GM12875 (cell line): ENCODE measurements around the gene CCDC178.
"Not testable (repeated sequence)": the region's sequence is repeated elsewhere in the genome, so short reads cannot be mapped to it uniquely, and the experiment has no call there.

ENCODE experiments used
- H3K4me3 ChIP-seq: one replicate; pipeline ENCODE4 v1.5.1; 2011; ENCODE audit warnings: low read depth, low read length, control low read depth
- TF ChIP-seq, protein P1 (sequence below): IDR thresholded peaks from 2 replicates; pipeline ENCODE4 v1.5.1; 2011; ENCODE audit warnings: low read depth, mild to moderate bottlenecking, control low read depth, inconsistent platforms, low read length, moderate library complexity, borderline replicate concordance; ENCODE audit not compliant: insufficient read depth

CCDC178 gene

DNA sequence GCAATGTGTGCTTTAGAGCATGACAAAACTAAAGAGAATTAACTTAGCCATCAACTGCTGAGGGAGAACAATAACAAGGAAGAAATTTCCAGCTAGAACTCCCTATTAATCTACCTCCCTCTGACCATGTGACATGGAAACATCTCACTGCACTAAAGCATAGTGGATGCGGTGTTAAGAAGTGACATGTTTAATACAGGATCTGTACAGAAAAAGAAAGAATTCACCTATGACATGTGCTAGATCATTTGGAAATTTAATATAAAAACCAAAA is 465.4 kb downstream of the CCDC178 start:
- TF ChIP-seq, protein P1, sequence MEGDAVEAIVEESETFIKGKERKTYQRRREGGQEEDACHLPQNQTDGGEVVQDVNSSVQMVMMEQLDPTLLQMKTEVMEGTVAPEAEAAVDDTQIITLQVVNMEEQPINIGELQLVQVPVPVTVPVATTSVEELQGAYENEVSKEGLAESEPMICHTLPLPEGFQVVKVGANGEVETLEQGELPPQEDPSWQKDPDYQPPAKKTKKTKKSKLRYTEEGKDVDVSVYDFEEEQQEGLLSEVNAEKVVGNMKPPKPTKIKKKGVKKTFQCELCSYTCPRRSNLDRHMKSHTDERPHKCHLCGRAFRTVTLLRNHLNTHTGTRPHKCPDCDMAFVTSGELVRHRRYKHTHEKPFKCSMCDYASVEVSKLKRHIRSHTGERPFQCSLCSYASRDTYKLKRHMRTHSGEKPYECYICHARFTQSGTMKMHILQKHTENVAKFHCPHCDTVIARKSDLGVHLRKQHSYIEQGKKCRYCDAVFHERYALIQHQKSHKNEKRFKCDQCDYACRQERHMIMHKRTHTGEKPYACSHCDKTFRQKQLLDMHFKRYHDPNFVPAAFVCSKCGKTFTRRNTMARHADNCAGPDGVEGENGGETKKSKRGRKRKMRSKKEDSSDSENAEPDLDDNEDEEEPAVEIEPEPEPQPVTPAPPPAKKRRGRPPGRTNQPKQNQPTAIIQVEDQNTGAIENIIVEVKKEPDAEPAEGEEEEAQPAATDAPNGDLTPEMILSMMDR: no peak
- H3K4me3 ChIP-seq: no peak overlapping the region

DNA sequence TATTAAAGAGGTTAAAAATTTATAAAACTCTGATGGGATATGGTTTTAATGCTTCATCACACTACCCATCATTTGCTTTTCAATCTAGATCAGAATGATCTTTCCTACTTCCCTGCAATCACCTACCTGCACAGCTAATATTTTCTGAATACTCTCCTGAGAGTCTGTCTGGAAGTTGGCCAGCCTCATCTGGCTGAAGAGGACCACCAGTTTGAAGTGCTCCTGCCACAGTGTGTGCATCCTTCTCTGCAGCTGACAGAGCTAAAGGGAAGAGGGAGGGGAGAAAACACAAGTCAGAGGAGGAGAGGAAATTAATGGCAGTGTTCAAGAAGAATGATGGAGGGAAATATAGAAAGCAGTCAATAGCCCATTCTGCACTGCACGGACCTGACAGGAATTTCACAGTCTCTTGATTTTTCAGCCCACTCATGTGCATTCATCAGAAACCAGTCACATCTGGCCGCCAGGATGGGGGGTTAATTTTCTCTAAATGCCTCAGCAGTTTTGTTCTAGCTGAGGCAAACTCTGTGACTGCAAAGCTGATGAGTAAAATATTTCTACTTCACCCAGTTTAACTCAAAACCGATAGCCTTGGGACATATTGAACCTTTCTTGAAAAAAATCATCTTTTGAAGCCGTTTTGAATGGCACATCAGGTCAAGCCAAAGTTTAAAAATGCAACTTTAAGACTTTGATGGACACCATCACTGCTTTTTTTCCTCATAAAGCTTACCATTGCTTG is 465.9 kb downstream of the CCDC178 start:
- TF ChIP-seq, protein P1: no peak

DNA sequence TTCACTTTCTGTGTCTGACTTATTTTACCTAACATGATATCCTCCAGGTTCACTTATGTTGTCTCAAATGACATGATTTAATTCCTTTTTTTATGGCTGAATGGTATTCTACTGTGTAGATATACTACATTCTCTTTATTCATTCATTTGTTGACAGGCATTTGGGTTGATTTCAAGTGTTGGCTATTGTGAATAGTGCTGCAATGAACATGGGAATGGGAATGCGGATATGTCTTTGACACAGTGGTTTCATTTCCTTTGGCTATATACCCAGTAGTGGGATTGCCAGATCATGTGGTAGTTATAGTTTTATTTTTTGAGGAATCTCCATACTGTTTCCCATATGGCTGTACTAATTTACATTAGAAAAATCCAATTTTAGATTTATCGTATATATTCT is 472.3 kb downstream of the CCDC178 start:
- H3K4me3 ChIP-seq: no peak overlapping the region
- TF ChIP-seq, protein P1: no peak

More for the DNA sequence above, 465.9 kb downstream of the CCDC178 start:
- H3K4me3 ChIP-seq: no peak overlapping the region

DNA sequence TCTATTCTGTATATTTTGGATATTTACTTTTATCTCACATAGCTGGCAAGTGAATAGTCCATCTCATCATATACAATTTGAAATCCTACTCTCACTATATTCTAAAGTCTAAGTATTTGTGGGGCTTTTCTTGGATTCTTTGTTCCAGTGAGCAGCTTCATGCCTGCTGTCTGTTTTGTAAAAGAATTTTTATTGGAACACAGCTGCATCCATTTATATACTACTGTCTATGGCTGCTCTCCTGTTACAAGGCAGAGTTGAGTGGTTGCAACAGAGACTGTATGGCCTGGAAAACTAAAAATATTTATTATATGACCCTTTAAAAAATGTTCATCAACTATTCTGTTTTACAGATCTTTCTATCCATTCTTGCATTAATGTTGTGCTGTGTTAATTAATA is 474.4 kb downstream of the CCDC178 start:
- no peak overlapping the region for H3K4me3 ChIP-seq
- TF ChIP-seq, protein P1: no peak

DNA sequence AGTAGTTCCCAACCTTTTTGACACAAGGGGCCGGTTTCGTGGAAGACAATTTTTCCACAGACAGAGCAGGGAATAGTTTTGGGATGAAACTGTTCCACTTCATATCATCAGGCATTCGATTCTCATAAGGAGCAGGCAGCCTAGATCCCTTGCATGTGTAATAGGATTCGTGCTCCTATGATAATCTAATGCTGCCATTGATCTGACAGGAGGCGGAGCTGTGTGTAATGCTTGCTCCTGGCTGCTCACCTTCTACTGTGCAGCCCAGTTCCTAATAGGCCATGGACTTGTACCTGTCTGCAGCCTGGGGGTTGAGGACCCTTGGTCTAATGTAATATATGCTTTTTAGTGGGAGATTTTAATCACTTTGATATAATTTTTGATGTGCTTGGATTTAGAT is 479.0 kb downstream of the CCDC178 start:
- TF ChIP-seq, protein P1: no peak
- H3K4me3 ChIP-seq: no peak overlapping the region

DNA sequence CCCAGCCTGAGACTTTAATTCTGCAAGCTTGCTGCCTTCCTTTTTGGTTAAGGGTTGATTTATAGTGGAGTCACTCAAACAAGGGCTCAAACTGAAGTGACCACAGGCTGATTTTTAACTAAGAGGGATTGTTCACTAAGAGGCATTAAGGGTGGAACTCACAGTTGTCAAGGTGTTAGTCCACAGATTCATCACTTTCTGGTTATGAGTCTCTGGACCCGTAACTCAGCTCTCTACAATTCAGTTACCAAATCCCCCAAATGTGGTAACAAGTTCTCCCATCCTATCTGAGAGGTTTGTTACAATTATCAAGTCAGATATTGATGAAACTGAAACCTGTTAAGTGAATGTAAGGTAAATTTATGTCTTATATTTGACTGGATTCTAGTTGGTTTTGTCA is 481.8 kb downstream of the CCDC178 start:
- no peak overlapping the region for H3K4me3 ChIP-seq
- TF ChIP-seq, protein P1: no peak

DNA sequence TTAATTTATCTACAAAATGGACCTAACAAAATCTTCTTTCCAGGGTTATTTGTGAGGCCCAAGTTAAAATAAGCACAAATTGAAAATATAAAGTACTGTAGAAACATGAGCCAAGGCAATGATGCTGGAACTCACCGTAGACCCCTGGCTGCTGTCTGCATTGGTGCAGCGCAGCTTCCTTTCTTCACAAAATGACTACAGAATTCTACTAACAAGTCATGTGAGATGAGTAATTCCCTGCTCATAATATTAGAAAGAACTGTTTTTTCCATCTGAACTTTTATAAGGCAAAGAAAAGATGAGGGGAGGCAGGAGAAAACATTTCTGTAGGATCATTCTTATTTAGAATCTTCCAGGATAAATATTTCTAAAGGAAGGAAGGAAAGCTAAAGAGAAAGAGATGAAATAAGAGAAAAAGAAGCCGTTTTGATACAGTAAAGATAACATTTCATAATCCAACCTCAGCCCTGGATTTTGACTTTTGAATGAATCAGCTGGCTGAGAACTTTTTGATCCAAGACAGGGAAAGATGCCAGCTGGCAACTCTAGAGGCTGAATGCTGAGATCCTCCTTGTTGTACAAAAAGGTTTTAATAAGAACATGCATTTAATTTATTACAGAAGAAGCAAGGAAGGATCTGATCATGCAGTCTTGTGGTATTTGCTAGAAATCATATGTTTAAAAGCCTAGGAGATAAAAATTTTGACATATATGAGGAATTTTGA is 483.8 kb downstream of the CCDC178 start:
- TF ChIP-seq, protein P1: no peak
- no peak overlapping the region for H3K4me3 ChIP-seq

DNA sequence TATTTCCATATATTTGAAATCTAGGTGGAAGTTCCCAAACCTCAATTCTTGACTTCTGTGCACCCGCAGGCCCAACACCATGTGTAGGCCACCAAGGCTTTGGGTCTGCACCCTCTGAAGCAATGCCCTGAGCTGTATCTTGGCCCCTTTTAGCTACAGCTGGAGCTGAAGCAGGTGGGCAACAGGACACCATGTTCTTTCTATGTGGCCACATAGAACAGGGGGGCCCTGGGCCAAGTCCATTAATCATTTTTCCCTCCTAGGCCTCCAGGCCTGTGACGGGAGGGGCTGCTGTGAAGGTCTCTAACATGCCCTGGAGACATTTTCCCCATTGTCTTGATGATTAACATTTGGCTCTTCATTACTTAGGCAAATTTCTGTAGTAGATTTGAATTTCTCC is 488.2 kb downstream of the CCDC178 start:
- not testable (repeated sequence) for H3K4me3 ChIP-seq
